Endothelial cell of umbilical vein (primary cell): ENCODE results near the gene UQCR10. TPM values are rescaled to one million over a fixed set of nuclear protein-coding genes. Genes with fewer than 3 reads are reported as not detected.

Source experiments
- BruUV-seq: library from RNA; stranded (reverse); fragments of 400-500 nt; replicated peaks from 2 replicates; lab custom pipeline; 2021; lab: Mats Ljungman, UMichigan
- CTCF ChIA-PET: fragments of 300-600, 350-600 bp; sonication (Branson Sonifier 250); formaldehyde crosslinking; loops from one replicate; lab custom pipeline; 2021; ENCODE audit warnings: antibody characterized with exemption, inconsistent platforms; lab: Charles Lee
- POLR2A ChIA-PET: fragments of 300-600, 350-600 bp; sonication (Branson Sonifier 250); formaldehyde crosslinking; loops from one replicate; lab custom pipeline; 2021; ENCODE audit warnings: antibody characterized with exemption, inconsistent platforms; lab: Charles Lee
- DNase-seq: peaks from one replicate; pipeline ENCODE4 v3.0.0-alpha.2; 2011; ENCODE audit warnings: low read depth, low spot score
- FAIRE-seq: peaks from 2 replicates; lab custom pipeline; 2011; peaks lifted over from hg19 to GRCh38; lab: Jason Lieb, UNC
- H2AFZ ChIP-seq: 2 replicates; pipeline ENCODE4 v1.6.0; 2012; ENCODE audit warnings: low read depth, low read length, control low read depth, inconsistent platforms
- H3K27ac ChIP-seq: 2 replicates; pipeline ENCODE4 v1.5.1; 2011; ENCODE audit warnings: low read depth, mild to moderate bottlenecking, control low read depth, low read length, moderate library complexity; ENCODE audit not compliant: insufficient read depth
- H3K27me3 ChIP-seq, 2 experiments: 2 replicates each; pipeline versions ENCODE4 v1.6.0 to v1.6.1; 2011; ENCODE audit warnings: low read length in 2 of 2, mixed read lengths in 1 of 2; ENCODE audit not compliant: control insufficient read depth in 2 of 2, insufficient read depth in 2 of 2
- H3K36me3 ChIP-seq, 2 experiments: 2 replicates in 1 of 2; 3 replicates in 1 of 2; pipeline ENCODE4 v1.5.1; 2011; ENCODE audit warnings: low read length in 2 of 2, mild to moderate bottlenecking in 1 of 2, moderate library complexity in 1 of 2; ENCODE audit not compliant: control insufficient read depth in 2 of 2, insufficient read depth in 2 of 2; ENCODE audit errors: extremely low read depth in 1 of 2
- H3K4me1 ChIP-seq: 3 replicates; pipeline ENCODE4 v1.5.1; 2011; ENCODE audit warnings: mild to moderate bottlenecking, low read length; ENCODE audit not compliant: control insufficient read depth, insufficient read depth; ENCODE audit errors: extremely low read depth
- H3K4me2 ChIP-seq: 2 replicates; pipeline ENCODE4 v1.6.1; 2011; ENCODE audit warnings: low read length, control low read depth, mixed read lengths; ENCODE audit not compliant: insufficient read depth
- H3K4me3 ChIP-seq, 3 experiments: fragments of 200-600 bp in 1 of 3; sonication (generic), shearing (Covaris generic) in 1 of 3; replicated peaks in 1 of 3; 2 replicates each; pipeline ENCODE4 v1.5.1; 2011 to 2016; ENCODE audit warnings: control low read depth in 3 of 3, low read length in 3 of 3, mild to moderate bottlenecking in 2 of 3, inconsistent platforms in 1 of 3, low read depth in 1 of 3, moderate library complexity in 1 of 3; ENCODE audit not compliant: insufficient read depth in 1 of 3
- H3K79me2 ChIP-seq: 2 replicates; pipeline ENCODE4 v1.6.0; 2012; ENCODE audit warnings: low read length, inconsistent platforms; ENCODE audit not compliant: control insufficient read depth, insufficient read depth
- H3K9ac ChIP-seq: replicated peaks from 2 replicates; pipeline ENCODE3; 2011; ENCODE audit warnings: low read length, control low read depth; ENCODE audit not compliant: insufficient read depth; ENCODE audit errors: extremely low read depth
- H3K9me1 ChIP-seq: replicated peaks from 3 replicates; pipeline ENCODE4 v1.6.0; 2011; ENCODE audit warnings: mild to moderate bottlenecking, low read length; ENCODE audit not compliant: control insufficient read depth, insufficient read depth; ENCODE audit errors: extremely low read depth
- H3K9me3 ChIP-seq: replicated peaks from 2 replicates; pipeline ENCODE4 v1.5.1; 2012; ENCODE audit warnings: low read length, inconsistent platforms; ENCODE audit not compliant: control insufficient read depth, insufficient read depth
- H4K20me1 ChIP-seq: replicated peaks from 2 replicates; pipeline ENCODE3; 2011; ENCODE audit warnings: mild to moderate bottlenecking, low read length; ENCODE audit not compliant: control insufficient read depth, insufficient read depth; ENCODE audit errors: extremely low read depth
- CTCF ChIP-seq, 2 donors: IDR thresholded peaks; 1 replicate in 1 of 2; 2 replicates in 1 of 2; pipeline ENCODE4 v1.5.1; 2011; ENCODE audit warnings: low read length in 2 of 2, mild to moderate bottlenecking in 2 of 2, moderate library complexity in 2 of 2, control low read depth in 1 of 2, inconsistent platforms in 1 of 2, low read depth in 1 of 2; ENCODE audit not compliant: insufficient read depth in 1 of 2; ENCODE audit errors: extremely low read depth in 1 of 2
- EZH2 ChIP-seq: IDR thresholded peaks from 2 replicates; pipeline ENCODE4 v1.6.1; 2012; ENCODE audit warnings: borderline replicate concordance, low read depth, mild to moderate bottlenecking, moderate library complexity, low read length, inconsistent platforms; ENCODE audit not compliant: severe bottlenecking
- FOS ChIP-seq: IDR thresholded peaks from 2 replicates; pipeline ENCODE4 v1.6.1; 2011; ENCODE audit warnings: mild to moderate bottlenecking, low read length, moderate library complexity, borderline replicate concordance; ENCODE audit not compliant: insufficient read depth
- GATA2 ChIP-seq: IDR thresholded peaks from 2 replicates; pipeline ENCODE4 v1.7.0; 2011; ENCODE audit warnings: low read depth, mild to moderate bottlenecking, moderate library complexity, mixed read lengths, low read length; ENCODE audit not compliant: insufficient read length, insufficient read depth
- JUN ChIP-seq: IDR thresholded peaks from 2 replicates; pipeline ENCODE4 v1.6.1; 2011; ENCODE audit warnings: borderline replicate concordance, low read depth; ENCODE audit not compliant: insufficient read length, insufficient read depth
- MAX ChIP-seq: IDR thresholded peaks from 2 replicates; pipeline ENCODE4 v1.6.1; 2011; ENCODE audit not compliant: insufficient read depth, insufficient read length
- MYC ChIP-seq: IDR thresholded peaks from one replicate; pipeline ENCODE4 v1.6.1; 2011; ENCODE audit warnings: mild to moderate bottlenecking, low read depth, low read length
- POLR2A ChIP-seq: IDR thresholded peaks from 2 replicates; pipeline ENCODE4 v1.6.1; 2012; ENCODE audit warnings: low read depth, mild to moderate bottlenecking, control low read depth, low read length
- POLR2AphosphoS5 ChIP-seq: IDR thresholded peaks from 2 replicates; pipeline ENCODE4 v1.6.1; 2012; ENCODE audit warnings: low read depth, mild to moderate bottlenecking, control low read depth, low read length, moderate library complexity; ENCODE audit not compliant: insufficient read depth
- dilution Hi-C: fragments of 300-500 bp; cut with MboI; formaldehyde crosslinking; loops from one replicate; pipeline ENCODE4 v1.15.0; 2019; ENCODE audit warnings: low sequenced_read_pairs; ENCODE audit not compliant: extremely low pct_ligation_motif_present
- intact Hi-C: fragments of 100-400 bp; cut with micrococcal nuclease; formaldehyde crosslinking; loops from one replicate; pipeline ENCODE4 v1.10.0; 2022
- polyA plus RNA-seq, 4 experiments: library from polyadenylated mRNA; depleted of rRNA in 3 of 4; stranded (reverse) in 3 of 4; unstranded in 1 of 4; fragments of >200 nt; gene quantifications; 2 replicates each; pipeline versions ENCODE4 v1.2.1 to v1.2.3, GENCODE V29; 2011 to 2012; ENCODE audit warnings: missing spikeins in 1 of 4
- total RNA-seq: library from RNA; stranded (reverse); gene quantifications from 2 replicates; pipeline ENCODE4 v1.2.3, GENCODE V29; 2021

Gene UQCR10
- total and polyA plus RNA-seq, 2 donors (not counting 3 experiments of a cell fraction or from before 2014, with no cell fraction given): 96.6 to 196 TPM

GRCh38 chr22:29782061-29782845 is 15.1 kb downstream of the UQCR10 start:
- intact Hi-C loops: no loop called here
- TF ChIP-seq JUN (no peak), MAX (no peak), POLR2AphosphoS5 (no peak), EZH2 (no peak), GATA2 (no peak), MYC (no peak), POLR2A (no peak), FOS (no peak), CTCF (IDR thresholded peaks at IDR 0.05; ENCODE audit: extremely low read depth in 1 of 2, insufficient read depth in 1 of 2, low read depth in 1 of 2, low read length in 2 of 2) (no peak)
- H2AFZ ChIP-seq: no peak overlapping the region
- H3K27me3 ChIP-seq: no peaks in the 10 kb centered on the region
- no peak overlapping the region for H3K4me3 ChIP-seq
- no peak overlapping the region for H3K4me2 ChIP-seq
- H3K36me3 ChIP-seq: no peaks in the 10 kb centered on the region
- POLR2A ChIA-PET: no interaction called here
- DNase-seq (no peak), FAIRE-seq (no peak)
- H3K9ac ChIP-seq: no peak overlapping the region
- H4K20me1 ChIP-seq: no peaks in the 10 kb centered on the region
- H3K79me2 ChIP-seq: no peaks in the 10 kb centered on the region
- peaks cover 14% of the 10 kb centered on the region for H3K4me1 ChIP-seq
- H3K9me3 ChIP-seq: no peaks in the 10 kb centered on the region
- BruUV-seq: no TSS peak
- no peak overlapping the region for H3K27ac ChIP-seq
- CTCF ChIA-PET: interaction anchor here (0.6 to 1.9 kb wide), 5 partner anchors 9 to 223 kb away, joined by 3 to 9 read pairs (median 5); no protein-coding TSS in a partner anchor
- dilution Hi-C loops: no loop called here
- no peaks in the 10 kb centered on the region for H3K9me1 ChIP-seq
